GM18907 (cell line): ENCODE data around the gene CHD9.
"Not testable (repeated sequence)": the region's sequence is repeated elsewhere in the genome, so short reads cannot be mapped to it uniquely, and the experiment has no call there.

Experiments
- ATAC-seq: cut with Tn5 transposase; IDR thresholded peaks from one replicate; pipeline ENCODE4 v1.9.1; 2021; ENCODE audit warnings: mild to moderate bottlenecking, moderate library complexity; ENCODE audit not compliant: unreplicated experiment

Gene CHD9

DNA sequence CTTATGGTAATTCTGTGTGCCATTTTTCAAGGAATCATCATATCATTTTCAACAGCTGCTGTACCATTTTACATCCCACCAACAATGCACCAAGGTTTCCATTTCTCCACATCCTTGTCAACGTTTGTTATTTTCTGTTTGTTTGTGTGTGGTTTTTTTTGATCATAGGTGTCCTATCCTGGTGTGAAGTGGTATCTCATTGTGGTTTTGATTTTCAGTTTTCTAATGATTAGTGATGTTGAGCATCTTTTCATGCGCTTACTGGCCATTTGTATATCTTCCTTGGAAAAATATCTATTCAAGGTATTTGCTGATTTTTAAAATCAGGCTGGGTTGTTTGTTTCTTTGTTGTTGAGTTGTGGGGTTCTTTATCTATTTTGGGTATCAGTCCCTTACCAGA is 15.0 kb downstream of the CHD9 start:
- ATAC-seq: no peak

DNA sequence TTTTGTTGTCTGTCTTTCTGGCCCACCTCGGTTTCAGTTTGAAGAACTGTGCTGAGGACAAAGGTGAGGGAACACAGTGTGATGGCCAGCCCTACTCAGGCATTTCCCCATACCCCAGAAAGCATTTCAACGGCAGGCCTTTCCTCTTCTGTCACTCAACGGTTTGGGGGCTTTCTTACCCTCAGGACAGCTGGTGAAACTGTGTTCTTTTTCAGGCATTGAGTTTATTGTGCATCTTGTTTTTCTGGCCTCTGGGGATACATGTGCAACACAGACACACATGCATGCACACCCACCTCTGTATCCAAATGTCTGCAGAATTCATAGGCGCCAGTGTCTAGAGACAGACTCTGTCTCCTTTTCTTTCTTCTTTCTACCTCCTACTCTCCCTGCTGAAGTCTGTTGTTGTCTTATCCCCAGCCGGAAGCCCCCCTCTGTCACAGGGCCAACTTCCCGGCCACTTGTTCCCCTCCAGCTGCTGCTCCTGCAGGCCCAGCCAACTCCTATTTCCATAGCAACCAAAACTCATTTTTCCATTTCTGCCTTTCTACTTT is 17.0 kb downstream of the CHD9 start:
- ATAC-seq: peak; percentile 69

DNA sequence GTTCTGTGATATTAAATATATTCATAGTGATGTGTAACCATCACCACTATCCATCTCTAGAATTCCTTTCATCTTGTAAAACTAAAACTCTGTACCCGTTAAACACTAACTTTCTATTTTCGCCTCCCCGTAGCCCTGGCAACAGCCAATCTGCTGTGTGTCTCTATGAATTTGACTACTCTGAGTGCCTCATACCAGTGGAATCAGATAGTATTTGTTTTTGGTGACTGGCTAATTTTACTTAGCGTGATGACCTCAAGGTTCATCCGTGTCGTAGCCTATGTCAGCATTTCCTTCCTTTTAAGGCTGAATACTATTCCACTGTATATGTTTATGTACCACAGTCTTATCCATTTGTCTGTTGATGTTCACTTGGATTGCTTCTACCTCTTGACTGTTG is 18.2 kb downstream of the CHD9 start:
- no peak for ATAC-seq

DNA sequence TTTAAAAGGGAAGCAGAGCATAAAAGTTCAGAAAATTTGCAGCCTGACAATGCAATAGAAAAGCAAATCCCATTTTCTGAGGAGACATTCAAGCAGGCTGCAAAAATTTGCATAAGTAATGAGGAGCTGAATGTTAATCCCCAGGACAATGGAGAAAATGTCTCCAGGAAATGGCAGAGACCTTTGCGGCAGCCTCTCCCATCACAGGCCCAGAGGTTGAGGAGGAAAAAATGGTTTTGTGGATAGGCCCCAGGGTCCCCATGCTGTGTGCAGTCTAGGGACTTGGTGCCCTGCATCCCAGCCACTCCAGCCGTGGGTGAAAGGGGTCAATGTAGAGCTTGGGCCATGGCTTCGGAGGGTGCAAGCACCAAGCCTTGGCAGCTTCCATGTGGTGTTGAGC is 19.5 kb downstream of the CHD9 start:
- ATAC-seq: not testable (repeated sequence)

DNA sequence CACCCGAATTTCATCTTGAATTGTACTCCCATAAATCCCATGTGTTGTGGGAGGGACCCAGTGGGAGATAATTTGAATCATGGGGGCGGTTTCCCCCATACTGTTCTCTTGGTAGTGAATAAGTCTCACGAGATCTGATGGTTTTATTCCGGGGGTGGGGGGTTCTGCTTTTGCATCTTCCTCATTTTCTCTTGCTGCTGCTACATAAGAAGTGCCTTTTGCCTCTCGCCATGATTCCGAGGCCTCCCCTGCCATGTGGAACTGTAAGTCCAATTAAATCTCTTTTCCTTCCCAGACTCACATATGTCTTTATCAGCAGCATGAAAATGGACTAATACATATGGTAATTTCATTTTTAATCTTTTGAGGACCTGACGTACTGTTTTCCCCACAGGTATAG is 20.7 kb downstream of the CHD9 start:
- ATAC-seq: not testable (repeated sequence)

DNA sequence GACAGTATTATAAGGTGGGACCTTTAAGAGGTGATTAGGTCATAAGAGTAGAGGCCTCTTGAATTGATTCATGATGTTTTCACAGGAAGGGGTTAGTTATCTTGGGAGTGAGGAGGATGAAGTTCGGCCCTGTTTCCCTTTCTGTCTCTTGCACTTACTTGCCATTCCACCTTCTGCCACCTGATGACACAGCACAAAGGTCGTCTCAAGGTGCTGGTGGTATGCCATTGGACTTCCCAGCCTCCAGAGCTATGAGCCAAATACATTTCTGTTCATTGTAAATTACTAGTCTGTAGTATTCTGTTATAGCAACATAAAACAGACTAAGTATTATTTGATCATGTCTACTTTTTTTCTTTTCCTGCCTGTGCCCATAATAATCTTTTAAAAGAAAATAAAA is 23.5 kb downstream of the CHD9 start:
- no peak for ATAC-seq

DNA sequence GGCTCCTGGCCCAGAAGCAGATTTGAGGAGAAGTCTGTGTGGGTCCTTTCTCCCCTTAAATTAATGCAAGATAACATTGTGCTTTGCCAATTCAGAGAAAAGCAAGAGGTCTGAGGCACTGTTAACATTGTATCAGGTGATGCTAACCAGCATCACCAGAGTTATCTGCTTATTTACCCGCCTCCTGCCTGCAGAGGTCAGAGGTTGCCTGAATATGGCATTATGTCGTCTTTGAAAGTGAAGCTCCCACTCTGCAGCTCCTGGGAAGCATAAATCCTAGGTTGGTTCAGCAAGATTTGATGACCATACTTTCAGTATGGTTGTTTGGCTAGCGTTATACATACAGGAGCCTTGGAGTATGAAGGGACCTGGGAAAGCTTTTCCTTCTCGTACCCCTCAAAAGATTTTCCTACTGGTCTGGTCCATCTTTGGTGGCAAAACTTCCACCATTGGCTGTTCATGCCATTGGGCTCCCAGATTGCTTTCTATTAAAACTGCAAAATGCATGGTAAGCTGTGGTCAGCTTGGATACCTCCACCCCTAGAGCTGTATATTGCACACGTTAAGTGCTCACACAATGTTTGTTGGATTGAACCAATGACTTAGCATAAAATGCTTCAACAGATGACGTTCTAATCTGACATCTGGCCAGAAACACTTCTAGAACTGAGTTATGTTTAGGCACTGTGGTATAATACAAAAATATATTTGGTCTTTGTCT is 24.1 kb downstream of the CHD9 start:
- no peak for ATAC-seq

DNA sequence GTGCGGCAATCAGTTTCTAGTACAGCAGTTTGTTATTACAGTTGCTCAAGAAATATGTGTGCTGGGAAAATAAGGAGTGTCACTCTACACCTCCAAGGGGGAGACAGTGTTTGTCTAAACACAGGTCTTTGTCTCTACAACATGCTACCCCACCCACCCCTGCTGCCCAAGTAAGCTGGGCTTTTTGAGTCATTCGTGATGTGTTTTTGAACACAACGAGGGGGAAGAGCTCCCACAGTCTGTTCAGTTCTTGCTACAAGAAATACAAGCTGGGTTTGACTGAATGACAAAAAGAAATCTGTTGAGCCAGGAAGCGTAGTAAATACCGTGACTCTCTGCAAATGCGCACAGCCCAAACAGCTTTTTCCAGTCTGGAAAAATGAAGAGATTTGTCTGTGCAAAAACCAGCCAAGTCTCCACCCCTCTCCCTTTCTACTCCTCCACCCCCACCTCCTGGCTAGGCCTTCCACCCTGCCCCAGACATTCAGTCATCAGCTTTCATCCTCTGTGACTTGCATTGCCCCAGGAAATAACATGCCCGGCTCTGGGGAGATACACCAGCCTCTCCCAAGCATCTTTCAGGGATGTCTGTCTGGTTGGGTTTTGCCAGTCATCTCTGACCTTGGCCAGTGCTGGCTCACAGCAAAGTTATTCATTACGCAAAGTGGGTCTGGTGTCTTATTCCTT is 25.7 kb downstream of the CHD9 start:
- ATAC-seq: no peak

DNA sequence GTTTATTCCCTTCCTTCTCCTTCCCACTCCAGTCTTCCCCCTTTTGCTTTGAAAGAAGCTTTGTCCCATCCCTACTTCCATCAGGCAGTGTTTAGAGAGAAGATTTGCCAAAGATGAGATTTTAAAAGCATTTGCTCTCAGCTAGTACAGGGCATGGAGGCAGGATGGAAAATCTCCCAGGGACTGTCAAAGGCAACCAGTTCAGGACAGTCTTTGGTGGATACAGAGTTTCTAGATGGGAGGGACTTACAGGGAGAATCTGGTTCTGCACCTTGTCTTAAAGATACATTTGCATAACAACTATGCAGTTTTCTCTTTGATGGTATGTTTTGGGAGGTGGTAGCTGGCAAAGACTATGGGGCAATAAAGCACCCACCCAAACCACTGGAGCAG is 26.2 kb downstream of the CHD9 start:
- no peak for ATAC-seq

DNA sequence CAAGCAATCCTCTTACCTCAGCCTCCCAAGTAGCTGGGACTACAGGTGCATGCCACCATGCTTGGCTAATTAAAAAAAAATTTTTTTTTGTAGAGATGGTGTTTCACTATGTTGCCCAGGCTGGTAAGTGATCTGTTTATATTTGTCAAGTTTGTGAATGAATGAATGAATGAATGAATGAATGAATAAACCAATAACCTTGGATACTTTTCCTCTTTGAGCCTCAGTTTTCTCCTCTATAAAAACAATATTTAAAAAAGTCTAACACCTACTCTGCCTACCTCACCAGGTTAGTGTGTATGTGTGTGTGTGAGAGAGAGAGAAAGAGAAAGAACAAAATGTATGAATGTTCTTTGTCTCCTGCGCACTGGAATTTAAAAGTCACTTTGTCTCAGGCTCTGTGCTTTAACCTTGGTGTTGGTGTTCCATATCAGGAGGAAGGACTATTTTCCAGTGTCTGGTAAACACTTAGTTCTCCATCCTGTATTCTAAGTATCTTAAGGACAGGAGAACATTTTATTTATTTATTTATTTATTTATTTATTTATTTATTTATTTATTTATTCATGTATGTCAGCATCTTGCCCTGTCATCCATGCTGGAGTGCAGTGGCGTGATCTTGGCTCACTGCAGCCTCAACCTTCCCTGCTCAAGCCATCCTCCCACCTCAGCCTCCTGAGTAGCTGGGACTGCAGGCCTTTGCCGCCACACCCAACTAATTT is 27.1 kb downstream of the CHD9 start:
- ATAC-seq: no peak

DNA sequence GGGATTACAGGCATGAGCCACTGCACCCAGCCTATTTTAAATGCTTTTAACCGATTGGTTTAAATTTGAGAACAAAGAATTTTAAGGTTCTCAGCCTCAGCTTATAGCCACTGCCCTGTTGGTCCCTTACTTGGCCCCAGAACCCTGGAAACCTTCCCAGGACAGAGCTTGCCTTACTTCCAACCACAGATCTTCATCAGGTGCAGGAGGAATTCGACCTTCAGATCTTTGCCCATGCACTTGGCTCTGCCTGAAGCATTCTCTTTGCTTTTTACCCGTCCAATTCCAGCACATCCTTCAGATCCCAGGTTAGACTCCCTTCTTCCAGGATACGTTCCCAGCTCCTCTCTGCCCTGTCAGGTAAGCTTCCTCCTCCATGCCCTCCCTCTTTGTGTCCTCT is 27.7 kb downstream of the CHD9 start:
- ATAC-seq: no peak

DNA sequence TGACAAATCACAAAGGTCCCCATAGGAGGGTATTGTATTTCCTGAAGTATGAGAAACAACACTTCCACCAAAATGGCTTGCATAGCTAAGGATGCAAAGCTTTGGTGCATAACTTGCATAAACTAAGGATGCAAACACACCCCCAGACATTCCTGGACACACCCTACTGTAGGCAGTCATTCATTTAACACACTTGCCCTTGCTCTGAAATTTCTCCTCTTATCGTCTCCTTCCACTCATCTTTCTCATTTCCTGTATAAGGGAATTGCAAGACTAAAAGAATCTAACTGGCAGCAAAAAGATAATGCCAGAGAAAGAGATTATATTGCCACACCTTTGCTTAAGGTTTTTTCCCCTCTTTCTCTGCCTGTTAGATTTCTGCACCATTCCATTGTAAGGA is 28.3 kb downstream of the CHD9 start:
- no peak for ATAC-seq

DNA sequence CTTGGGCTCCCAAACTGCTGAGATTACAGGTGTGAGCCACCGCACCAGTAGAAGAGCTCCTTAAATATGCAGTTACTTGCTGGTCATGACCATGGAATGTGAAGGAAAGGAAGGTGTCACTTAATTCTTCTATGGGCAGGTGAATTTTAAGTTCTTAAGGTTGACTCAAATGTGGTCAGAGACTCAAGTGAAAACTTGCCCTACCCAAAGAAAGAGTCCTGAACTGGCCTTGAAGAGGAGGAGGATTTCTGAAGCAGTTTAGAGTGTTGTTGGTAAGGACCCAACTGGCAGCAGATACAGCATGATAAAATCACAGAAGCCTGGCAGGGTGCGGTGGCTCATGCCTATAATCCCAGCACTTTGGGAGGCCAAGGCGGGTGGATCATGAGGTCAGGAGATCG is 29.4 kb downstream of the CHD9 start:
- ATAC-seq: no peak

DNA sequence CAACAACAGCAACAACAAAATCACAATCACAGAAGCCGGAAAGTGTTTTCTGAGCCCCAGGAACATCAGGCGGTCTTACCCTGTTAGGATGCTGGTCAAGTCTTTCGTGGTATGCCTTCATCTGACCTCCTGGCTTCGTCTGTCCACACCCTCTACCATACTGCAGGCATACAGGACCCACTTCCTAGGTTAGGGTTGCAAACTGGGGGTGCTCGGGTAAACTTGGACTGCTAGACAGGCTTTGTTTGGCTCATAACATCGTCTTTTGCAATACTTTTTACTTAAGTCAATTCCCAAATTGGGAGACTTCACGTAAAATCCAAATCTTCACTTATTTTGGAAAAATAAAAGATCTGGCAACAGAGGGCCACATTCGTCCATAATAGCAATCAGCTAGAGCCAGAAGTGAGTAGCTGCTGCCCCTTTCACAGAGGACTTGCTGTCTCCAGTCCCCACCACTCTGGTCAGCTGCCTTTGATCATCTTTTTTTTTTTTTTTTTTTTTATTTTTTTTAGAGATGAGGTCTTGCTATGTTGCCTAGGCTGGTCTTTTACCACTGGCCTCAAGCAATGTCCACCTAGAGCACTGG is 30.0 kb downstream of the CHD9 start:
- ATAC-seq: no peak

DNA sequence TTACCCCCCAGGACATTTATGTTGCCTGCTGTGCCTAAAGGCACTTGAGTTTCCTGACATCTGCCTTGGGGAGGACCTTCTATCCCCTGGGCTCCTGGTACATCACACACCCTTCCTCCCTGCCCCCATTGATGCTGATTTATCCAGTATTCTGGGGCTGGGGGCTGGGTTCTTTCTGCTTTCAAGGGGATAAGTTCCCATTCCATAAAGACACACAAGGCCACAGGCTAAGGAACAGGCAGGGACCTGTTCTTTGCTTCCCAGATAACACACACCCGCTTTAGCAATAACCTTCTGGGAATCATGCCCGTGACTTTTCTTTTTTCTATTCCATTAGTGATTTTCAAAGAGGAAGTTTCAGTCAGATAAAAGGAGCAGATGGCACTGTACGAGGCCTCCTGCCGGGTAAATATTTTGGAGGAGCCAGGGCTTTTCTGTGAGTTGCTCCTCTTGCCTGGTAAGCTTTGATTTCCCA is 30.6 kb downstream of the CHD9 start:
- no peak for ATAC-seq

DNA sequence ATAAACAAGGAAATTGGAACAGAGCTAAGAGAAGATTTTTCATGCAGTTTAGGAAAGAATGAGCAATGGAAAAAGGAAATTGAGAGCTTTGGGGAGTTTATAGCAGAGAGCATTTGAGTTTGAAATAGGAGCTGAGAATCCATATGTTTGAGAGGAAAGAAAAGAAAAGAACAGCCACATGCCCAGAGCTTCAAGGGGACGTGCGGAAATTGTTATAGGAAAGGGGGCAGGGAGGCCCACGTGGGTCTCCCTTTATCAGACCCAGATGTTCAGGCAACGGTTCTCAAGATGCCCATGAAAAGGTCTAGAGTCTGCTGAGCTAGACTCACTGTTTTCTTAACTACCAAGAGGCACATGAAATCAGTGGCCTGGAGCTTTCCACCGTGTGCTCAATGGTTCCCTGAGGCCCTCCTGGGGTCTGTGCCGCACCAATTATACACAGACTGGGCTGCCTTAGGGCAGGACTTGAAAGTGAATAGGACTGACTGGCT is 31.2 kb downstream of the CHD9 start:
- no peak for ATAC-seq

DNA sequence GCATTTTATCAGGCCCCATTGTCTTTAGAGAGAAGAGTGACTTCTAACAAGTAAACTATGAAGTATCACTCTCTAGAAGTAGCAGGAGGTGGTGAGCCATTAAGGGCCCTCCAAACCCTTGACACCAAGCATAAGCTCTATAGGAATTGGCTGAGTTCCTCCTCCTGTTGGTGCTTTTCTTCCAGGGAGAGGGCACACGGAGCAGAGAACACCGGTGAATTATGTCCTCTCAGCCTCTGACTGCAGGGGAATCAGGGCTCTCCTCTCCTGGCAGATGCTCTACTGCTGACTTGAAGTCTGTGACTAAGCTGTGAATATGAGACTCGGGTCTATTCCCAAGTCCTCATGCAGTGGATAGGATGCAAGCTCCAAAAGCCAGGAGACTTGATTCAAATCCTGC is 32.3 kb downstream of the CHD9 start:
- no peak for ATAC-seq

DNA sequence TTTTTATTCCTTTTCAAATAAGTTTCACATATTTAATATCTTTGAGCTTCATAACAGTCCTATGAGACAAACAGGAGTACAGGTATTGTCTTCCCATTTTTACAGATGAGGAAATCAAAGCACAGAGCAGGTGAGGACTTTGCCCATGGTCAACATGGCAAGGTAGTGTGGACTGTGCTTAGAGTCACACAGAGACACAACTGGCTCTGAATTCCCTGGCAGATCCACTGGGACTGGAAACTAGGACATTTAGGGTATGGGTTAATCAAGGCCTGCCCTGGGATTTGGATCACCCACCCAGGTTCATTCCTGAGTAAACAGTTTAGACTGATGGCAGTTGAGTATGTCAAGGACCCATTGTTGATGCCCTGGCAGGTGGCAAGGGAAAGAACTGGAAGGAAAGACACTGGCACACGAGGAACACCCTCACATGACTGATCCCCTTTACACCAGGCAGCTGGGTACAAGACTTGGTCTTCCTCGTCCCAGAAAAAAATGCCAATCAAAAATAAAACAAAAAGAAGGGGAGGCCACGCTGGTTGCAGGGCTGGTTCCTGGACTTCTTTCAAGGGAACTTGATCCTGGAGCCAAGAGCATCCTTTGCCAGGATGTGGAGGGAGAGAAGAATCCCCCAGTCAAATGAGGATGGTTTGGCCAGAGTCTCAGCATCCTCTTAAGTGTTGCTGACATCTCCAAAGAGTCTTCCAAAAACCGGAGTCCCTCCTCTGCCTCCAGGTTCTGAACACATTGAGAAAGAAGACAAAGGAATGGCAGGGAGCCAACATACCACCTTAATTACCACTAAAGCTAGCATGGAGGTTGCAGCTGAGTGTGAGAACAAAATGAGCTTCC is 34.9 kb downstream of the CHD9 start:
- no peak for ATAC-seq

DNA sequence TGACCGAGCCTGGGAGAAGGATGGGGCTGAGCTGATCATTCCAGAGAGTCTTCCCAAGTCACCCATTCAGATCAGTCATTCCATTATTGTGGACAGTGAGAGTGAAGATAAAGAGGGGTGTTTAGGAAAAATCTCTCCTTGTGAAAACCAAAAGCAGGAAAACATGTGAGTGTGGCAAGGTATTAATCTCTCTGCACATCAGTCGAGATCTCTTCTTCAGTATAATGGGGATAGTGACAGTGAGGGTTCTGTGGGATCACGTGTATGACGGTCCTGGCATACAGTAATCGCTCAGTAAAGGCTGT is 35.4 kb downstream of the CHD9 start:
- no peak for ATAC-seq

DNA sequence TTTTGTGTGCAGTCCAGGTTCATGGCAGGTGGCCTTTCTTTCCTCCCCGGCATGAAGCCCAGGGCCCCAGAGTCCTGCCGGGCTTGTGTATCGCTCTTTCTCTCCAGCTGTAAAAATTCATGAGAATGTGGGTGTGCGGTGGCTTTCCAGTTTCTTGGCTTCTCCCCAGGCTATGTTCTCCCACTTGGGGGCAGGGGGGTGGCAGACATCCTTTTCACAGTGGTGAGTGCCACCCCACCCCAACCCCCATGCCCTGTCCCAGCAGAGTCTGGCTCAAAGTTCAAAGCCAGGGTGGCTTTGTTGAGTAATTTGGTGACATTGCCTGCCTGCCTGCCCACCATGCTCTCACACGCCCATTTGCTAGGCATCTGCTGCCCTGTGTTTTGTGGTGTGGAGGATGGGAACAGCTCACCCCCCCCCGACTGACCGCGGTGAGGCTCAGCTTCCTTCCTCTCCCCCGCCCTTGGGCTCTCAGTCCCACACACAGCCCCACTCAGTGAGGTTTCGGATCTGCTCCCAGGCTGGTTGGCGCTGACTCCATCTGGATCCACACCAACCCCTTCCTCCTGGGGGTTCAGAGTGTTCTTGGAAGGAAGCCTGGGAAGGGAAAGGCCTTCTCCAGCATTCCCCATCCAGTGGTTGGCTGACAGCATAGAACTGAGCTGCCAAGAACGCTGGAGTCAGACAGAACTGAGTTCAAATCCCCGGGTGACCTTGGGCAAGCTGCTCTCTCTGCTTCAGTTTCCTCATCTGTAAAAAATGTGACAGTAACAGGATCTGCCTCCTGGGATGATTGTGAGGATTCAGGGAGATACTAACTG is 36.0 kb downstream of the CHD9 start:
- ATAC-seq: peak; percentile 62
